K562 (cell line): Measurements from ENCODE around the gene MAML1. TPM values are rescaled to one million over a fixed set of nuclear protein-coding genes. Genes with fewer than 3 reads are reported as not detected.

ENCODE experiments used
- ATAC-seq: fragments of 200-7000 bp; cut with Tn5 transposase; 3 replicates; pipeline ENCODE4 v1.9.1; 2020; ENCODE audit warnings: moderate library complexity
- BruUV-seq: library from RNA; stranded (reverse); fragments of 400-500 nt; replicated peaks from 2 replicates; lab custom pipeline; 2021; lab: Mats Ljungman, UMichigan
- CTCF ChIA-PET: fragments of 300-600 bp; formaldehyde crosslinking; extraction: SDS; loops from one replicate; lab custom pipeline; 2021; ENCODE audit warnings: low intra/inter-chr PET ratio; lab: Yijun Ruan, JAX
- POLR2A ChIA-PET: fragments of 300-600, 350-650 bp; sonication (Branson Sonifier 250); formaldehyde crosslinking; extraction: SDS; loops from one replicate; lab custom pipeline; 2021; ENCODE audit warnings: antibody characterized with exemption, inconsistent platforms; lab: Yijun Ruan, JAX
- DNase-seq, 4 experiments: peaks; one replicate each; pipeline versions ENCODE4 v3.0.0 to v3.0.0-alpha.2; 2011 to 2018; ENCODE audit warnings: low spot score in 3 of 4, mixed read lengths in 3 of 4; ENCODE audit errors: extremely low read depth in 1 of 4
- FAIRE-seq: peaks from 2 replicates; lab custom pipeline; 2011; peaks lifted over from hg19 to GRCh38; lab: Jason Lieb, UNC
- H2AFZ ChIP-seq: 2 replicates; pipeline ENCODE4 v1.6.0; 2011; ENCODE audit warnings: low read depth, low read length, control low read depth, inconsistent platforms
- H3K27ac ChIP-seq: fragments of 200-600 bp; 3 replicates; pipeline ENCODE4 v1.8.0; 2011; ENCODE audit warnings: low read depth, mild to moderate bottlenecking, control low read depth, inconsistent platforms, low read length, moderate library complexity, mixed read lengths; ENCODE audit errors: extremely low read depth
- H3K27me3 ChIP-seq, 2 experiments: fragments of 300-600 bp in 1 of 2; 2 replicates in 1 of 2; 3 replicates in 1 of 2; pipeline versions ENCODE4 v1.6.0 to v1.8.0; 2011; ENCODE audit warnings: inconsistent platforms in 2 of 2, low read length in 2 of 2, mild to moderate bottlenecking in 1 of 2, mixed read lengths in 1 of 2, moderate library complexity in 1 of 2; ENCODE audit not compliant: control insufficient read depth in 2 of 2, insufficient read depth in 2 of 2
- H3K36me3 ChIP-seq: fragments of 300-600 bp; 3 replicates; pipeline ENCODE4 v1.8.0; 2011; ENCODE audit warnings: mild to moderate bottlenecking, low read length, inconsistent platforms; ENCODE audit not compliant: control insufficient read depth, insufficient read depth
- H3K4me1 ChIP-seq, 2 experiments: fragments of 200-600 bp in 1 of 2; replicated peaks in 1 of 2; 2 replicates in 1 of 2; 3 replicates in 1 of 2; pipeline versions ENCODE4 v1.5.1 to v1.8.0; 2011; ENCODE audit warnings: inconsistent platforms in 2 of 2, low read length in 2 of 2, mild to moderate bottlenecking in 1 of 2, mixed read lengths in 1 of 2, moderate library complexity in 1 of 2; ENCODE audit not compliant: control insufficient read depth in 2 of 2, insufficient read depth in 2 of 2
- H3K4me2 ChIP-seq: 2 replicates; pipeline ENCODE4 v1.6.1; 2011; ENCODE audit warnings: low read length, control low read depth, inconsistent platforms, mixed read lengths; ENCODE audit not compliant: insufficient read depth
- H3K4me3 ChIP-seq: fragments of 200-600 bp; sonication (generic), shearing (Covaris generic); 2 replicates; pipeline ENCODE4 v1.5.1; 2016; ENCODE audit warnings: control low read depth, inconsistent platforms
- H3K79me2 ChIP-seq: fragments of 200-600 bp; 3 replicates; pipeline ENCODE4 v1.8.0; 2011; ENCODE audit warnings: low read length, inconsistent platforms; ENCODE audit not compliant: control insufficient read depth, insufficient read depth
- H3K9ac ChIP-seq, 2 experiments: 2 replicates each; pipeline versions ENCODE4 v1.6.0 to v1.6.1; 2011; ENCODE audit warnings: low read depth in 2 of 2, low read length in 2 of 2, control low read depth in 1 of 2, inconsistent platforms in 1 of 2, mild to moderate bottlenecking in 1 of 2, mixed read lengths in 1 of 2; ENCODE audit not compliant: insufficient read depth in 1 of 2
- H3K9me1 ChIP-seq: one replicate; pipeline ENCODE4 v1.6.0; 2011; ENCODE audit warnings: inconsistent platforms, mild to moderate bottlenecking, low read length, moderate library complexity; ENCODE audit not compliant: control insufficient read depth, insufficient read depth
- H3K9me3 ChIP-seq: replicated peaks from 2 replicates; pipeline ENCODE4 v1.5.1; 2011; ENCODE audit warnings: low read depth, low read length, inconsistent platforms; ENCODE audit not compliant: control insufficient read depth, insufficient read depth
- H4K20me1 ChIP-seq: replicated peaks from 2 replicates; pipeline ENCODE4 v1.6.1; 2011; ENCODE audit warnings: low read length, inconsistent platforms, mixed read lengths; ENCODE audit not compliant: control insufficient read depth, insufficient read depth
- CREM ChIP-seq: IDR thresholded peaks from 2 replicates; pipeline ENCODE4 v1.6.1; 2014; ENCODE audit warnings: antibody characterized with exemption, low read depth
- E2F6 ChIP-seq, 2 experiments: IDR thresholded peaks; 2 replicates each; pipeline ENCODE4 v1.6.1; 2011; ENCODE audit warnings: borderline replicate concordance in 1 of 2, control low read depth in 1 of 2, low read depth in 1 of 2, low read length in 1 of 2, mild to moderate bottlenecking in 1 of 2, mixed read lengths in 1 of 2, moderate library complexity in 1 of 2; ENCODE audit not compliant: insufficient read depth in 1 of 2, insufficient read length in 1 of 2, poor library complexity in 1 of 2, severe bottlenecking in 1 of 2; ENCODE audit errors: extremely low read depth in 1 of 2
- GABPA ChIP-seq: fragments of 200-800 bp; sonication (Bioruptor generic); conservative IDR thresholded peaks from 2 replicates; pipeline ENCODE4 v1.6.1; 2016; ENCODE audit warnings: low read depth, missing genetic modification characterization, missing compliant biosample characterization
- GATAD2B ChIP-seq: fragments of 450-650 bp; IDR thresholded peaks from 2 replicates; pipeline ENCODE4 v1.6.1; 2017; ENCODE audit warnings: mild to moderate bottlenecking, borderline replicate concordance
- HCFC1 ChIP-seq: IDR thresholded peaks from 2 replicates; pipeline ENCODE4 v1.6.1; 2012; ENCODE audit warnings: low read depth, low read length, improper control_type of control experiment
- JUN ChIP-seq, 2 experiments: sonication (generic) in 1 of 2; formaldehyde crosslinking in 1 of 2; IDR thresholded peaks; 2 replicates each; pipeline versions ENCODE4 v1.6.1 to v1.8.0; 2012 to 2022; ENCODE audit warnings: borderline replicate concordance in 2 of 2, mild to moderate bottlenecking in 2 of 2, improper control_type of control experiment in 1 of 2, low read depth in 1 of 2, low read length in 1 of 2, missing genetic modification reagents in 1 of 2
- MAZ ChIP-seq, 2 experiments: fragments of 450-650 bp in 1 of 2; sonication (generic) in 1 of 2; formaldehyde crosslinking; IDR thresholded peaks in 1 of 2; conservative IDR thresholded peaks in 1 of 2; 2 replicates each; pipeline versions ENCODE4 v1.4.0 to v1.5.0; 2020; ENCODE audit warnings: mild to moderate bottlenecking in 1 of 2, missing genetic modification reagents in 1 of 2
- NEUROD1 ChIP-seq: fragments of 150-350 bp; IDR thresholded peaks from 2 replicates; pipeline ENCODE4 v1.6.1; 2014; ENCODE audit warnings: borderline replicate concordance, low read length, low read depth; ENCODE audit not compliant: partially characterized antibody
- PBX2 ChIP-seq, 2 experiments: IDR thresholded peaks in 1 of 2; conservative IDR thresholded peaks in 1 of 2; 2 replicates each; pipeline ENCODE4 v1.6.1; 2016; ENCODE audit warnings: low read depth in 2 of 2, mild to moderate bottlenecking in 1 of 2, missing compliant biosample characterization in 1 of 2, missing genetic modification characterization in 1 of 2, moderate library complexity in 1 of 2
- POLR2AphosphoS5 ChIP-seq: IDR thresholded peaks from 2 replicates; pipeline ENCODE4 v1.6.1; 2011; ENCODE audit warnings: mild to moderate bottlenecking, low read depth, low read length, moderate library complexity; ENCODE audit not compliant: control insufficient read depth, insufficient read depth
- SIN3A ChIP-seq, 2 experiments: fragments of 150-350 bp in 1 of 2; IDR thresholded peaks; 2 replicates each; pipeline ENCODE4 v1.6.1; 2011 to 2016; ENCODE audit warnings: borderline replicate concordance in 2 of 2, low read depth in 2 of 2, low read length in 2 of 2, mild to moderate bottlenecking in 2 of 2, moderate library complexity in 2 of 2; ENCODE audit not compliant: control insufficient read depth in 1 of 2
- SPI1 ChIP-seq: IDR thresholded peaks from 2 replicates; pipeline ENCODE4 v1.6.1; 2011; ENCODE audit warnings: low read depth, low read length, control low read depth, borderline replicate concordance
- TBP ChIP-seq: optimal IDR thresholded peaks from 2 replicates; pipeline ENCODE3; 2011; ENCODE audit warnings: low read depth, low read length, improper control_type of control experiment
- ZNF263 ChIP-seq: sonication (generic); formaldehyde crosslinking; IDR thresholded peaks from 2 replicates; pipeline ENCODE4 v1.8.0; 2022; ENCODE audit warnings: mild to moderate bottlenecking, missing genetic modification reagents, borderline replicate concordance
- WGBS: fragments of 100-300 bp; shearing (Covaris generic); methylation state at CpG from one replicate; pipeline ENCODE4 v1.1.6; 2016; ENCODE audit warnings: low coverage, mixed read lengths; ENCODE audit not compliant: insufficient coverage; ENCODE audit errors: missing lambda C conversion rate; 5-methylcytosine and 5-hydroxymethylcytosine counted together
- in situ Hi-C: fragments of 300-500 bp; cut with MboI; formaldehyde crosslinking; loops from 4 replicates; pipeline ENCODE4 v1.15.0; 2018; ENCODE audit warnings: inconsistent platforms, mixed read lengths
- intact Hi-C: fragments of 100-400 bp; cut with micrococcal nuclease; formaldehyde crosslinking; loops from 2 replicates; pipeline ENCODE4 v1.14.2; 2022
- polyA plus RNA-seq, 8 experiments: library from polyadenylated mRNA; depleted of rRNA in 4 of 8; stranded (reverse) in 5 of 8; unstranded in 3 of 8; fragments of >200 nt; fragmentation: Nextera tagmentation in 2 of 8; fragmentation: Illumina TruSeq in 1 of 8; extraction: Ambion mirVana in 2 of 8; extraction: Trizol in 1 of 8; gene quantifications; 2 replicates each; pipeline versions ENCODE4 v1.2.1 to v1.2.3, GENCODE V29; 2011 to 2014; ENCODE audit warnings: inconsistent platforms in 1 of 8, missing spikeins in 1 of 8
- total RNA-seq, 7 experiments: library from RNA; depleted of rRNA in 6 of 7; stranded (reverse); fragments of >200 nt in 6 of 7; fragmentation: Illumina TruSeq in 2 of 7; extraction: Trizol in 2 of 7; gene quantifications; 2 replicates each; pipeline versions ENCODE4 v1.2.1 to v1.2.3, GENCODE V29; 2011 to 2021; ENCODE audit warnings: low replicate concordance in 1 of 7

Gene MAML1
- total and polyA plus RNA-seq, 9 of the 15 experiments (the other 6 are each of a cell fraction or from before 2014, with no cell fraction given) = 0.32 to 18.4 (median 7.0) TPM

GRCh38 chr5:179806250-179807048 is 73.8 kb downstream of the MAML1 start, which contains the start of gene MGAT4B:
Gene MGAT4B (minus strand): TSS chr5:179806866. CDS start chr5:179806583, 283 bp downstream.
- CTCF ChIA-PET = no interaction called here
- Histone ChIP-seq H3K4me2 (peak within 1 kb of the TSS; percentile 83), H3K9me3 (no peaks in the 10 kb centered on the region), H3K9me1 (peaks cover 6% of the 10 kb centered on the region), H3K27me3 (no peaks in the 10 kb centered on the region), H3K9ac (peak within 1 kb of the TSS; percentile 84 to 91), H3K4me3 (peak within 1 kb of the TSS; percentile 76), H3K79me2 (peaks cover 47% of the 10 kb centered on the region), H3K27ac (peak within 1 kb of the TSS; percentile 88), H2AFZ (peak within 1 kb of the TSS; percentile 84), H3K36me3 (peaks cover 28% of the 10 kb centered on the region; the same call in 2 of the 3 replicates), H4K20me1 (no peaks in the 10 kb centered on the region), H3K4me1 (peaks cover 23 to 62% of the 10 kb centered on the region in 2 experiments)
- WGBS = 0% methylated on average over 25 of the region's 108 CpGs
- DNase-seq (peak; percentile 80 to 91 (median 84)), FAIRE-seq (peak; percentile 48), ATAC-seq (peak; percentile 82)
- no TSS peak for BruUV-seq
- POLR2A ChIA-PET = interaction anchor here (0.6 to 2.2 kb wide), 5 partner anchors 9 to 125 kb away, joined by 3 to 18 read pairs (median 3); partner anchors contain the start of genes CBY3 and SQSTM1
- in situ Hi-C loops = no loop called here
- intact Hi-C loops = loop anchor here (5.0 kb wide), 2 partner anchors 39 to 101 kb away; partner anchors contain the start of gene TBC1D9B
- TF ChIP-seq SPI1 = peak; percentile 38; the same call in 1 of the 2 replicates
- peak; percentile 99 for TF ChIP-seq NEUROD1
- TF ChIP-seq TBP = peak; percentile 72
- TF ChIP-seq JUN (IDR thresholded peaks at IDR 0.05; ENCODE audit: borderline replicate concordance, low read depth, low read length) = peak; percentile 8; the same call in 1 of the 2 replicates
- no peak for TF ChIP-seq JUN (CRISPR knock-in tag; IDR thresholded peaks at IDR 0.05; ENCODE audit: borderline replicate concordance)
- TF ChIP-seq MAZ (CRISPR knock-in tag; conservative IDR thresholded peaks at IDR 0.05 in 1 of 2, IDR thresholded peaks at IDR 0.05 in 1 of 2) = peak in 1 of 2 experiments; percentile 90; a peak in 2 of 4 replicates
- peak; percentile 32; the same call in 1 of the 2 replicates for TF ChIP-seq GABPA (tag)
- peak; percentile 59; the same call in 1 of the 2 replicates for TF ChIP-seq CREM
- TF ChIP-seq E2F6 (IDR thresholded peaks at IDR 0.05; ENCODE audit: borderline replicate concordance in 1 of 2, extremely low read depth in 1 of 2, insufficient read depth in 1 of 2, insufficient read length in 1 of 2, low read depth in 1 of 2, low read length in 1 of 2, poor library complexity in 1 of 2, severe bottlenecking in 1 of 2) = peak in 1 of 2 experiments; percentile 69
- peak; percentile 88; the same call in 1 of the 2 replicates for TF ChIP-seq GATAD2B
- no peak for TF ChIP-seq PBX2 (CRISPR knock-in tag; IDR thresholded peaks at IDR 0.05; ENCODE audit: low read depth)
- TF ChIP-seq PBX2 (tag; conservative IDR thresholded peaks at IDR 0.05; ENCODE audit: low read depth) = no peak
- no peak for TF ChIP-seq ZNF263 (CRISPR knock-in tag)
- TF ChIP-seq HCFC1 = peak; percentile 48
- TF ChIP-seq SIN3A (IDR thresholded peaks at IDR 0.05; ENCODE audit: borderline replicate concordance in 2 of 2, control insufficient read depth in 1 of 2, low read depth in 2 of 2, low read length in 2 of 2) = peak in 1 of 2 experiments; percentile 62; a peak in 1 of 4 replicates
- TF ChIP-seq POLR2AphosphoS5 = peak; percentile 67; the same call in 1 of the 2 replicates
